Right cardiac atrium (tissue), 5 donors: Measurements from ENCODE around the gene ZNF682. TPM values are rescaled to one million over a fixed set of nuclear protein-coding genes. Genes with fewer than 3 reads are reported as not detected.
"Not testable (repeated sequence)": the region's sequence is repeated elsewhere in the genome, so short reads cannot be mapped to it uniquely, and the experiment has no call there.

ENCODE experiments used
- ATAC-seq, 2 donors: fragments of 200-7000 bp; cut with Tn5 transposase; one replicate each; pipeline versions ENCODE4 v1.8.0 to v1.9.1; 2020; ENCODE audit warnings: moderate library complexity in 2 of 2, mild to moderate bottlenecking in 1 of 2
- DNase-seq, 3 donors: peaks; one replicate each; pipeline ENCODE4 v3.0.0-alpha.2; 2020
- H3K27ac ChIP-seq: one replicate; pipeline ENCODE4 v1.5.1; 2013; ENCODE audit warnings: mild to moderate bottlenecking, low read length, control low read depth, moderate library complexity
- H3K27me3 ChIP-seq: one replicate; pipeline ENCODE4 v1.6.1; 2013; ENCODE audit not compliant: control insufficient read depth, insufficient read depth
- H3K4me1 ChIP-seq: one replicate; pipeline ENCODE4 v1.6.1; 2013; ENCODE audit warnings: low read length; ENCODE audit not compliant: control insufficient read depth, insufficient read depth
- H3K4me3 ChIP-seq: one replicate; pipeline ENCODE4 v1.5.1; 2013; ENCODE audit warnings: low read length, control low read depth
- H3K9me3 ChIP-seq: one replicate; pipeline ENCODE4 v1.6.1; 2013; ENCODE audit warnings: low read length; ENCODE audit not compliant: control insufficient read depth
- whole genome bisulfite sequencing: extraction: QIAGEN DNeasy Blood & Tissue Kit; methylation state at CpG from one replicate; pipeline ENCODE4 v1.1.7; 2013; 5-methylcytosine and 5-hydroxymethylcytosine counted together
- intact Hi-C, 4 donors: fragments of 100-400 bp; cut with DNase I; formaldehyde crosslinking; loops; one replicate each; pipeline versions ENCODE4 v1.11.0 to v1.14.0; 2022 to 2023
- polyA plus RNA-seq: library from polyadenylated mRNA; stranded (reverse); fragments of 200-250 nt; gene quantifications from one replicate; pipeline ENCODE4 v1.2.3, GENCODE V29; 2013
- total RNA-seq, 4 donors: library from RNA; stranded (reverse); fragmentation: NEBNext Ultra II Directional; extraction: Animal tissue kit (Norgen Biotek cat#: 25700); gene quantifications; one replicate each; pipeline ENCODE4 v1.2.1, GENCODE V29; 2021
- donor health status: healthy with polysubstance abuse.
- donor health status: DM: no; HTN: yes; CAD: no.
- donor health status: DM: no; HTN: no; CAD: no.
- donor health status: DM: no; HTN: yes; CAD: no; lungs with severe emphysema.
- donor health status: DM: yes; HTN: yes; CAD: no.

The ZNF682 gene
- total and polyA plus RNA-seq, 5 donors, result 3.2 to 4.2 (median 4.0) TPM

DNA sequence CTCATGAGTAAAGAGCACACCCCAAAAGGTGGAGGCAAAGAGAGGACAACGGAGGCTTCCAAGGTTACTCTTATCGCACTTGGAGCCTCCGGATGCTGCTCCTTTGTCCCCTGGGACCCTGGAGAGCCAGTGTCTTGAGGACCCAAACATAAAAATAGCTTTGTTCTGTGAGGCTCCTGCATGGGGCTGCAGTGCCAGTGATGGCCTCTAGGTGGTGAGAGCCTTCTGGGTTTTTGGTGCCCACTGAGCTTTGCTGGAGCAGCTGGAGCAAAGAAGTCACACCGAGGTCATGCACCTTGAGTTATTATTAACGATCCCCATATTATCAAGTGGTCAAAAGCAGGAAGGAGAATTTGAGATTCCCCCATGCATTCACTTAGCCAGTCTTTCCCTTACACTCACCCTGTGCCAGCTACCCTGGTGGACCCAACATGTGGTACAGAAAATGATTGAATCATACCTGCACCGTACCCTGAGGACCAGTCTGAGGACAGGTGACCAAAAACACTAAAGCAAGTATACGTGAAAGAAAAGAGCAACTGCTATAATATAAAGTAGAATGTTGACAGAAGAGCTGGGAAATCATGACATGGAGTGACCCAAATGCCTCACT lies 41.5 kb downstream of the ZNF682 start:
- DNase-seq, result peak; percentile 21 to 74 (median 69)
- intact Hi-C loops, result no loop called here
- WGBS, result 45% methylated on average over 7 of the region's 7 CpGs
- no peaks in the 10 kb centered on the region for H3K9me3 ChIP-seq
- H3K27ac ChIP-seq, result no peak overlapping the region
- ATAC-seq, result no peak
- no peaks in the 10 kb centered on the region for H3K4me1 ChIP-seq
- H3K27me3 ChIP-seq, result no peaks in the 10 kb centered on the region
- no peak overlapping the region for H3K4me3 ChIP-seq

DNA sequence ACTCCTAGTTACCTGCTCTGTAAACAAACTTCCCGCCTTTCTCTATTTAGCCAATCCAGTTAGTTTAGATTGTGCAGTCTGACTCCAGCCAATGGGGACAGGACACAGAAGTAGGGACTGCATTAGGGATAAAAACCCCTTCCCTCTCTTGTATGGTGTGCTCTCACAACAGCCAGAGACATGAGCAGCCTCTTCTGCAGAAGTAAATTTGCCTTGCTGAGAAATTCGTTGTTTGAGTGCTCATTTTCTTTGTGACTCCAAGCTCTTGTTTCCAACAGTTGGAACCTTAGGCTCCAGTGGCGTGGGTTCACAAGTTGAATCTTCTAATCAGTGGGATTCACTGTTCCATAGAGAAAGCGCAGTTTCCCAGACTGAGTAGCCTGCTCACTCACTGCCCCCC lies 72.4 kb downstream of the ZNF682 start:
- H3K4me3 ChIP-seq, result no peak overlapping the region
- DNase-seq, result no peak
- H3K27me3 ChIP-seq, result no peaks in the 10 kb centered on the region
- no peaks in the 10 kb centered on the region for H3K4me1 ChIP-seq
- no peaks in the 10 kb centered on the region for H3K9me3 ChIP-seq
- 84% methylated on average over 4 of the region's 4 CpGs for WGBS
- no peak for ATAC-seq
- H3K27ac ChIP-seq, result no peak overlapping the region
- intact Hi-C loops, result no loop called here

DNA sequence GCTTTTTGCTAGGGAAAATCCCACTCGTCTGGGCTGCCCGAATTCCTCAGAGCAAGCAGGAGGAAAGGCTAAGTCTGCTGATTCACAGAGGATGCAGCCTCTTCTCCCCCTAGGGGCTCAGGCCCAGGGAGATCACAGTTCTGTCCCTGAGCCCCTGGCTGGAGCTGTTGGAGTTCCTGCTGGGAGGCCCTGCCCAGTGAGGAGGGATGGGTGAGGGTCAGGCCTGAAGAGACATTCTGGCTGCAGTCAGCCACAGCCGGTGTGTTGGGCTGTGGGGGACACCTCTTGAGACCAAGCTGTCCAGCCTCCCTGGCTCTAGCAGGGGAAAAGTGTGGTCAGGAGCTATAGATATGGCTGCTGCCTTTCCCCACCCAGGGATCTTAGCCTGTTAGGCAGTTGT lies 73.2 kb downstream of the ZNF682 start:
- H3K27ac ChIP-seq, H3K4me1 ChIP-seq, H3K27me3 ChIP-seq, H3K4me3 ChIP-seq, DNase-seq, ATAC-seq, intact Hi-C loops, H3K9me3 ChIP-seq: not testable (repeated sequence)
- 84% methylated on average over 3 of the region's 3 CpGs for WGBS

DNA sequence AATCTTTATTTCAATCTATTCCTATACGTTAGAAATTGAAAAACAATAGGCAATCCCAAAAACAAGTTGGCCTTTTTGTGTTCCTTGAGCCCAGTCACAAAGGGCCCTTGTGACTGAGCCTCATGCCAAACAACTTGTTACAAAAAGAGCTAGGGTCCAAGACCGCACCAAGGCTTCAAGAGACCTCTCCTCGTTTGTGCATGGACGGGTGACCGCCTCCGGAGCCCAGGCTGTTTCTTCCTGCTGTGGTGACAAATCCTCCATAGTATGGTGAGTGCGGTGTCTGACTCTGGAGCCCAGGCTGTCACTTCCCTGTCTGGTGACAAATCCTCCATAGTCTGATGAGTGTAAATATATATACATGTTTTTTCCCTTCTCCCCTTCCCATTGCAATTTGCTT lies 74.9 kb downstream of the ZNF682 start:
- WGBS, result 83% methylated on average over 7 of the region's 7 CpGs
- Histone ChIP-seq H3K4me3 (no peak overlapping the region), H3K4me1 (no peaks in the 10 kb centered on the region), H3K27ac (no peak overlapping the region), H3K9me3 (no peaks in the 10 kb centered on the region), H3K27me3 (no peaks in the 10 kb centered on the region)
- no peak for ATAC-seq
- DNase-seq, result no peak
- intact Hi-C loops, result no loop called here

GRCh38 chr19:19959151-19959799 lies 80.0 kb downstream of the ZNF682 start:
- H3K4me3 ChIP-seq, H3K4me1 ChIP-seq, ATAC-seq, H3K27ac ChIP-seq, H3K27me3 ChIP-seq, H3K9me3 ChIP-seq: not testable (repeated sequence)
- intact Hi-C loops, result loop anchor here in 1 of 4 donors (10.0 kb wide), 1 partner anchor 424 kb away; the partner anchor contains the start of gene CILP2
- DNase-seq, result peak; percentile 70 to 91 (median 84)
- 20% methylated on average over 9 of the region's 9 CpGs for WGBS

DNA sequence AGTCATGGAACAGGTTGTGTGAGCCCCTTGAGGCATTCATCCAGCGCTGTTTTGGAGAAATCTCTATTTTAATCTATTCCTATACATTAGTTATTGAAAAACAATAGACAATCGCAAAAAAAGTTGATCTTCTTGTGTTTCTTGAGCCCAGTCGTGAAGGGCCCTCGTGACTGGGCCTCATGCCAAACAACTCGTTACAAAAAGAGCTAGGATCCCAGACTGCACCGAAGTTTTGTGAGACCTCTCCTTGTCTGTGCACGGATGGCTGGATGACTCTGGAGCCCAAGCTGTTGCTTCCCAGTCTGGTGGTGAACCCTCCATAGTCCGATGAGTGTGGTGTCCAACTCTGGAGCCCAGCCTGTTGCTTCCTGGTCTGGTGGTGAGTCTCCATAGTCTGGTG lies 81.5 kb downstream of the ZNF682 start:
- 78% methylated on average over 8 of the region's 8 CpGs for WGBS
- H3K4me1 ChIP-seq, H3K4me3 ChIP-seq, H3K27ac ChIP-seq, DNase-seq, H3K9me3 ChIP-seq, ATAC-seq, H3K27me3 ChIP-seq: not testable (repeated sequence)
- intact Hi-C loops, result loop anchor here in 1 of 4 donors (10.0 kb wide), 1 partner anchor 423 kb away; the partner anchor contains the start of gene CILP2

GRCh38 chr19:19956434-19957075 lies 82.8 kb downstream of the ZNF682 start:
- Histone ChIP-seq H3K4me1 (no peaks in the 10 kb centered on the region), H3K4me3 (no peak overlapping the region), H3K9me3 (no peaks in the 10 kb centered on the region), H3K27me3 (no peaks in the 10 kb centered on the region), H3K27ac (no peak overlapping the region)
- intact Hi-C loops, result loop anchor here in 1 of 4 donors (10.0 kb wide), 1 partner anchor 422 kb away; the partner anchor contains the start of gene CILP2
- DNase-seq (peak in 1 of 3 donors; percentile 53), ATAC-seq (no peak)
- 38% methylated on average over 15 of the region's 15 CpGs for WGBS

DNA sequence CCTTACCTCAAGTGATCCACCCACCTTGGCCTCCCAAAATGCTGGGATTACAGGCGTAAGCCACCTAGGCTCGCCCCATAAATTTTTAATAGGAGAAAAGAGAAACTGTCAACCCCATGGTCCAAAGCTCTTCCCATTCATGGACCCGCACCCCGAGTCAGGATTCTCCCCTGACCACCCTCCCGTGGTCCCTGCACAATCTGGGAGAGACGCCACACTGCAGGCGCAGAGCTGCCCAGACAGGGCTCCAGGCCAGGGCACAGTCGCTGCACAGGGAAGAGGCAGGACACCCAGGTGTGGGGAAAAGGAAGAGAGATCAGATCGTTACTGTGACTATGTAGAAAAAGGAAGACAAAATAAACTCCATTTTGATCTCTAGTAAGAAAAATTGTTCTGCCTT lies 84.1 kb downstream of the ZNF682 start:
- ATAC-seq (no peak), DNase-seq (no peak)
- intact Hi-C loops, result loop anchor here in 1 of 4 donors (10.0 kb wide), 1 partner anchor 420 kb away; the partner anchor contains the start of gene CILP2
- Histone ChIP-seq H3K27ac (no peak overlapping the region), H3K4me3 (no peak overlapping the region), H3K9me3 (no peaks in the 10 kb centered on the region), H3K27me3 (no peaks in the 10 kb centered on the region), H3K4me1 (no peaks in the 10 kb centered on the region)
- WGBS, result 89% methylated on average over 9 of the region's 9 CpGs

Other genes starting within 250 kb of the ZNF682 start
- gene ZNF506, start 217.8 kb downstream of the ZNF682 start, total RNA-seq, result 10 to 100 TPM; 13.6 to 17.4 (median 15.1) TPM
- gene ZNF506, start 217.8 kb downstream of the ZNF682 start, polyA plus RNA-seq, result 6.6 TPM
- 1 to 10 TPM; 7.5 to 8.9 (median 8.6) TPM for gene ZNF253, start 173.6 kb downstream of the ZNF682 start, total RNA-seq
- 5.4 TPM for gene ZNF253, start 173.6 kb downstream of the ZNF682 start, polyA plus RNA-seq
- gene ZNF93, start 138.6 kb downstream of the ZNF682 start, total RNA-seq, result 1 to 10 TPM; 1.7 to 2.2 (median 2.0) TPM
- gene ZNF93, start 138.6 kb downstream of the ZNF682 start, polyA plus RNA-seq, result 1.9 TPM
- 1 to 10 TPM in 3 of 4 donors, under 1 TPM in 1; 0.88 to 2.5 (median 1.2) TPM for gene ZNF90, start 38.5 kb upstream of the ZNF682 start, total RNA-seq
- gene ZNF90, start 38.5 kb upstream of the ZNF682 start, polyA plus RNA-seq, result 0.91 TPM
- gene ZNF486, start 127.7 kb upstream of the ZNF682 start, total RNA-seq, result 1 to 10 TPM; 2.6 to 3.4 (median 3.2) TPM
- 2.4 TPM for gene ZNF486, start 127.7 kb upstream of the ZNF682 start, polyA plus RNA-seq